ENCODE data around the gene IDH1.

DNA sequence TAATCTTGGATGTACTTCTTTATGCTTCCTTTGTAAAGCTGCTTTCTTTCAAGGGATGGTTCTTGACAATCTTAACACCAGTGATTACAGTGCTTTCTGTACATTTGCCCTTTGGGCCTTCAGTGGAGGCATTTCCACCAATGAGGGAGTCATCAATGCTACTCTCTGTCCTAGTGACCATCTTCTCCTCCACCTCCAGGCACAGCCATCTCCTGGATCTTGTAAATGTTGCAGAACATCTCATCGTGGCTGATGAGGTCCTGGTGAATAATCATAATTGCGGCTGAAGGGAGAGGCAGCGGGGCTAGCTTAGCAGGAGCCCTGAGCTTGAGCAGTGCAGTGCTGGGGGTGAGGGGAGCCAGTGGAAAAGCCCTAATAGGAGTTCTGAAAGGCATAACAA, 32.5 kb downstream of the IDH1 start:
- TF ChIP-seq, protein P1, sequence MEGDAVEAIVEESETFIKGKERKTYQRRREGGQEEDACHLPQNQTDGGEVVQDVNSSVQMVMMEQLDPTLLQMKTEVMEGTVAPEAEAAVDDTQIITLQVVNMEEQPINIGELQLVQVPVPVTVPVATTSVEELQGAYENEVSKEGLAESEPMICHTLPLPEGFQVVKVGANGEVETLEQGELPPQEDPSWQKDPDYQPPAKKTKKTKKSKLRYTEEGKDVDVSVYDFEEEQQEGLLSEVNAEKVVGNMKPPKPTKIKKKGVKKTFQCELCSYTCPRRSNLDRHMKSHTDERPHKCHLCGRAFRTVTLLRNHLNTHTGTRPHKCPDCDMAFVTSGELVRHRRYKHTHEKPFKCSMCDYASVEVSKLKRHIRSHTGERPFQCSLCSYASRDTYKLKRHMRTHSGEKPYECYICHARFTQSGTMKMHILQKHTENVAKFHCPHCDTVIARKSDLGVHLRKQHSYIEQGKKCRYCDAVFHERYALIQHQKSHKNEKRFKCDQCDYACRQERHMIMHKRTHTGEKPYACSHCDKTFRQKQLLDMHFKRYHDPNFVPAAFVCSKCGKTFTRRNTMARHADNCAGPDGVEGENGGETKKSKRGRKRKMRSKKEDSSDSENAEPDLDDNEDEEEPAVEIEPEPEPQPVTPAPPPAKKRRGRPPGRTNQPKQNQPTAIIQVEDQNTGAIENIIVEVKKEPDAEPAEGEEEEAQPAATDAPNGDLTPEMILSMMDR (IDR thresholded peaks at IDR 0.05), result no peak
- TF ChIP-seq POLR2A (IDR thresholded peaks at IDR 0.05), result no peak
